GM19395 (cell line): Measurements from ENCODE around the gene SURF4.

ENCODE experiments used
- ATAC-seq: cut with Tn5 transposase; IDR thresholded peaks from one replicate; pipeline ENCODE4 v1.9.1; 2021; ENCODE audit warnings: mild to moderate bottlenecking, moderate library complexity; ENCODE audit not compliant: unreplicated experiment

SURF4 gene

GRCh38 chr9:133375116-133375723 is 640 bp downstream of the SURF4 start:
- ATAC-seq = peak; percentile 8

- ATAC-seq = no peak
Observed at GRCh38 chr9:133374612-133375115, 1.2 kb downstream of the SURF4 start.

GRCh38 chr9:133372144-133372543 is 3.7 kb downstream of the SURF4 start:
- no peak for ATAC-seq

GRCh38 chr9:133371261-133371711 is 4.6 kb downstream of the SURF4 start:
- no peak for ATAC-seq

- ATAC-seq = no peak
Observed at GRCh38 chr9:133370685-133371084, 5.2 kb downstream of the SURF4 start.

- ATAC-seq = no peak
Observed at GRCh38 chr9:133369933-133370332, 5.9 kb downstream of the SURF4 start.

- no peak for ATAC-seq
Observed at GRCh38 chr9:133369422-133369821, 6.4 kb downstream of the SURF4 start.

- no peak for ATAC-seq
Observed at GRCh38 chr9:133368249-133368881, 7.5 kb downstream of the SURF4 start.

GRCh38 chr9:133367778-133368177 is 8.1 kb downstream of the SURF4 start:
- no peak for ATAC-seq

- ATAC-seq = no peak
Observed at GRCh38 chr9:133367221-133367620, 8.6 kb downstream of the SURF4 start.

- no peak for ATAC-seq
Observed at GRCh38 chr9:133366435-133366834, 9.4 kb downstream of the SURF4 start.

- no peak for ATAC-seq
Observed at GRCh38 chr9:133362359-133363044, 13.4 kb downstream of the SURF4 start.

- ATAC-seq = no peak
Observed at GRCh38 chr9:133361507-133362092, 14.3 kb downstream of the SURF4 start.

- no peak for ATAC-seq
Observed at GRCh38 chr9:133360400-133361393, 15.2 kb downstream of the SURF4 start.

- no peak for ATAC-seq
Observed at GRCh38 chr9:133359399-133360175, 16.3 kb downstream of the SURF4 start.

GRCh38 chr9:133357656-133358055 is 18.2 kb downstream of the SURF4 start:
- ATAC-seq = no peak

GRCh38 chr9:133356391-133357091 is 19.3 kb downstream of the SURF4 start, which contains the start of the genes SURF1 and SURF2:
Gene SURF1 (minus strand): TSS chr9:133356487. CDS start chr9:133356453, 34 bp downstream.
Gene SURF2 (plus strand): TSS chr9:133356550. CDS start chr9:133356593, 43 bp downstream.
- peak; percentile 47 for ATAC-seq

- peak; percentile 32 for ATAC-seq
Observed at GRCh38 chr9:133355881-133356357, 19.9 kb downstream of the SURF4 start.

- no peak for ATAC-seq
Observed at GRCh38 chr9:133354766-133355165, 21.1 kb downstream of the SURF4 start.
